Spleen (tissue), 7 donors: ENCODE data around the gene TCEA3.

ENCODE experiments used
- CTCF ChIP-seq, 11 experiments: fragments of 200-600 bp in 7 of 11; fragments of 450-650 bp in 4 of 11; sonication (generic) in 4 of 11; IDR thresholded peaks in 8 of 11; conservative IDR thresholded peaks in 3 of 11; 1 replicate in 7 of 11; 2 replicates in 4 of 11; pipeline versions ENCODE4 v1.4.0 to v1.8.0; 2016 to 2021; ENCODE audit warnings: antibody characterized with exemption in 11 of 11, inconsistent platforms in 4 of 11, mild to moderate bottlenecking in 1 of 11
- POLR2AphosphoS5 ChIP-seq, 3 donors: sonication (generic); formaldehyde crosslinking; IDR thresholded peaks; one replicate each; pipeline ENCODE4 v1.5.1; 2017; ENCODE audit warnings: antibody characterized with exemption in 3 of 3
- donor health status: DM: no; HTN: no; CAD: no; lungs with moderate emphysema.
- donor health status: DM: no; HTN: no; CAD: no.
- donor health status: DM: no; HTN: no; CAD: no.

GRCh38 chr1:23381233-23381885, 43.2 kb downstream of the TCEA3 start:
- no peak for TF ChIP-seq CTCF (IDR thresholded peaks at IDR 0.05 in 8 of 11, conservative IDR thresholded peaks at IDR 0.05 in 3 of 11)
- TF ChIP-seq POLR2AphosphoS5 (IDR thresholded peaks at IDR 0.05) = no peak
